HepG2 (cell line): ENCODE measurements around the gene EIF1. TPM values are rescaled to one million over a fixed set of nuclear protein-coding genes. Genes with fewer than 3 reads are reported as not detected.
A peak's percentile ranks its signal among the peaks of the same experiment; 100 is the strongest.

Experiments used
- ATAD3A ChIP-seq: sonication (generic); formaldehyde crosslinking; IDR thresholded peaks from 2 replicates; pipeline ENCODE4 v1.4.0; 2020; ENCODE audit warnings: missing genetic modification reagents
- ESRRA ChIP-seq: sonication (generic); formaldehyde crosslinking; IDR thresholded peaks from 2 replicates; pipeline ENCODE4 v1.5.1; 2020; ENCODE audit warnings: mild to moderate bottlenecking, low read depth, missing genetic modification reagents
- KDM1A ChIP-seq: IDR thresholded peaks from 2 replicates; pipeline ENCODE4 v1.6.1; 2016; ENCODE audit warnings: missing compliant biosample characterization
- NFE2L2 ChIP-seq: fragments of 150-350 bp; IDR thresholded peaks from 2 replicates; pipeline ENCODE4 v1.6.1; 2014; ENCODE audit warnings: low read length
- NPAS2 ChIP-seq: sonication (generic); formaldehyde crosslinking; IDR thresholded peaks from 2 replicates; pipeline ENCODE4 v1.8.0; 2022; ENCODE audit warnings: mild to moderate bottlenecking, missing genetic modification reagents, borderline replicate concordance
- NR3C1 ChIP-seq: sonication (generic); formaldehyde crosslinking; IDR thresholded peaks from 2 replicates; pipeline ENCODE4 v1.4.0; 2020; ENCODE audit warnings: missing genetic modification reagents
- PHB2 ChIP-seq: fragments of 450-650 bp; IDR thresholded peaks from 2 replicates; pipeline ENCODE4 v1.6.1; 2018; ENCODE audit not compliant: partially characterized antibody
- PTBP1 ChIP-seq: fragments of 200-400 bp; formaldehyde crosslinking; IDR thresholded peaks from 2 replicates; pipeline ENCODE4 v1.6.1; 2018; ENCODE audit warnings: low read length, low read depth; ENCODE audit not compliant: poor library complexity, severe bottlenecking
- REPIN1 ChIP-seq: sonication (generic); formaldehyde crosslinking; IDR thresholded peaks from 2 replicates; pipeline ENCODE4 v1.8.0; 2022; ENCODE audit warnings: missing genetic modification reagents, low read depth, mild to moderate bottlenecking, borderline replicate concordance
- SP2 ChIP-seq: sonication (generic); formaldehyde crosslinking; IDR thresholded peaks from 2 replicates; pipeline ENCODE4 v1.5.1; 2020; ENCODE audit warnings: mild to moderate bottlenecking, missing genetic modification reagents
- TBX2 ChIP-seq: sonication (generic); formaldehyde crosslinking; IDR thresholded peaks from 2 replicates; pipeline ENCODE4 v1.5.0; 2020; ENCODE audit warnings: missing genetic modification reagents, mild to moderate bottlenecking, borderline replicate concordance
- ZBTB38 ChIP-seq: sonication (generic); formaldehyde crosslinking; IDR thresholded peaks from 2 replicates; pipeline ENCODE4 v1.5.1; 2020; ENCODE audit warnings: mild to moderate bottlenecking, missing genetic modification reagents
- ZNF24 ChIP-seq: fragments of 450-650 bp; IDR thresholded peaks from 2 replicates; pipeline ENCODE4 v1.6.1; 2017; ENCODE audit warnings: antibody characterized with exemption, mild to moderate bottlenecking
- ZNF3 ChIP-seq: IDR thresholded peaks from 2 replicates; pipeline ENCODE4 v1.7.0; 2017; ENCODE audit warnings: inconsistent platforms
- ZNF432 ChIP-seq: sonication (generic); formaldehyde crosslinking; IDR thresholded peaks from 2 replicates; pipeline ENCODE4 v1.5.0; 2020; ENCODE audit warnings: missing genetic modification reagents, mild to moderate bottlenecking, borderline replicate concordance
- ZNF558 ChIP-seq: sonication (generic); formaldehyde crosslinking; IDR thresholded peaks from 2 replicates; pipeline ENCODE4 v1.9.0; 2022; ENCODE audit warnings: mild to moderate bottlenecking, missing genetic modification reagents, borderline replicate concordance
- polyA plus RNA-seq, 8 experiments: library from polyadenylated mRNA; depleted of rRNA in 3 of 8; stranded (reverse) in 7 of 8; unstranded in 1 of 8; fragments of >200 nt; fragmentation: Illumina TruSeq in 4 of 8; extraction: Trizol in 4 of 8; gene quantifications; 2 replicates each; pipeline versions ENCODE4 v1.2.1 to v1.2.3, GENCODE V29; 2011 to 2016; ENCODE audit warnings: low read depth in 4 of 8, missing spikeins in 1 of 8, mixed read lengths in 1 of 8; ENCODE audit not compliant: insufficient read depth in 1 of 8
- total RNA-seq, 5 experiments: library from RNA; depleted of rRNA; stranded (reverse); fragments of >200 nt; fragmentation: Illumina TruSeq; extraction: Trizol; gene quantifications; 2 replicates each; pipeline ENCODE4 v1.2.3, GENCODE V29; 2016; ENCODE audit warnings: low read depth in 1 of 5
- TF ChIP-seq, protein P1 (sequence below): sonication (generic); formaldehyde crosslinking; IDR thresholded peaks from 2 replicates; pipeline ENCODE4 v1.4.0; 2020; ENCODE audit warnings: mild to moderate bottlenecking, missing genetic modification reagents, borderline replicate concordance
- TF ChIP-seq, protein P2 (sequence below): sonication (generic); formaldehyde crosslinking; conservative IDR thresholded peaks from 2 replicates; pipeline ENCODE4 v1.4.0; 2020; ENCODE audit warnings: mild to moderate bottlenecking, missing genetic modification reagents, moderate library complexity
- TF ChIP-seq, protein P3 (sequence below): sonication (generic); formaldehyde crosslinking; IDR thresholded peaks from 2 replicates; pipeline ENCODE4 v1.4.0; 2020; ENCODE audit warnings: missing genetic modification reagents

EIF1 gene
- total and polyA plus RNA-seq, 2 of the 13 experiments (the other 11 are each of a cell fraction or from before 2014, with no cell fraction given): 147 to 517 TPM

GRCh38 chr17:41665566-41666236 lies 23.0 kb upstream of the EIF1 start (continued):
- TF ChIP-seq, protein P1, sequence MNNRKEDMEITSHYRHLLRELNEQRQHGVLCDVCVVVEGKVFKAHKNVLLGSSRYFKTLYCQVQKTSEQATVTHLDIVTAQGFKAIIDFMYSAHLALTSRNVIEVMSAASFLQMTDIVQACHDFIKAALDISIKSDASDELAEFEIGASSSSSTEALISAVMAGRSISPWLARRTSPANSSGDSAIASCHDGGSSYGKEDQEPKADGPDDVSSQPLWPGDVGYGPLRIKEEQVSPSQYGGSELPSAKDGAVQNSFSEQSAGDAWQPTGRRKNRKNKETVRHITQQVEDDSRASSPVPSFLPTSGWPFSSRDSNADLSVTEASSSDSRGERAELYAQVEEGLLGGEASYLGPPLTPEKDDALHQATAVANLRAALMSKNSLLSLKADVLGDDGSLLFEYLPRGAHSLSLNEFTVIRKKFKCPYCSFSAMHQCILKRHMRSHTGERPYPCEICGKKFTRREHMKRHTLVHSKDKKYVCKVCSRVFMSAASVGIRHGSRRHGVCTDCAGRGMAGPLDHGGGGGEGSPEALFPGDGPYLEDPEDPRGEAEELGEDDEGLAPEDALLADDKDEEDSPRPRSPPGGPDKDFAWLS: no peak; the same call in 1 of the 2 replicates
- peak; percentile 69; the same call in 1 of the 2 replicates for TF ChIP-seq ZNF3
- no peak for TF ChIP-seq ZNF558
- TF ChIP-seq, protein P2, sequence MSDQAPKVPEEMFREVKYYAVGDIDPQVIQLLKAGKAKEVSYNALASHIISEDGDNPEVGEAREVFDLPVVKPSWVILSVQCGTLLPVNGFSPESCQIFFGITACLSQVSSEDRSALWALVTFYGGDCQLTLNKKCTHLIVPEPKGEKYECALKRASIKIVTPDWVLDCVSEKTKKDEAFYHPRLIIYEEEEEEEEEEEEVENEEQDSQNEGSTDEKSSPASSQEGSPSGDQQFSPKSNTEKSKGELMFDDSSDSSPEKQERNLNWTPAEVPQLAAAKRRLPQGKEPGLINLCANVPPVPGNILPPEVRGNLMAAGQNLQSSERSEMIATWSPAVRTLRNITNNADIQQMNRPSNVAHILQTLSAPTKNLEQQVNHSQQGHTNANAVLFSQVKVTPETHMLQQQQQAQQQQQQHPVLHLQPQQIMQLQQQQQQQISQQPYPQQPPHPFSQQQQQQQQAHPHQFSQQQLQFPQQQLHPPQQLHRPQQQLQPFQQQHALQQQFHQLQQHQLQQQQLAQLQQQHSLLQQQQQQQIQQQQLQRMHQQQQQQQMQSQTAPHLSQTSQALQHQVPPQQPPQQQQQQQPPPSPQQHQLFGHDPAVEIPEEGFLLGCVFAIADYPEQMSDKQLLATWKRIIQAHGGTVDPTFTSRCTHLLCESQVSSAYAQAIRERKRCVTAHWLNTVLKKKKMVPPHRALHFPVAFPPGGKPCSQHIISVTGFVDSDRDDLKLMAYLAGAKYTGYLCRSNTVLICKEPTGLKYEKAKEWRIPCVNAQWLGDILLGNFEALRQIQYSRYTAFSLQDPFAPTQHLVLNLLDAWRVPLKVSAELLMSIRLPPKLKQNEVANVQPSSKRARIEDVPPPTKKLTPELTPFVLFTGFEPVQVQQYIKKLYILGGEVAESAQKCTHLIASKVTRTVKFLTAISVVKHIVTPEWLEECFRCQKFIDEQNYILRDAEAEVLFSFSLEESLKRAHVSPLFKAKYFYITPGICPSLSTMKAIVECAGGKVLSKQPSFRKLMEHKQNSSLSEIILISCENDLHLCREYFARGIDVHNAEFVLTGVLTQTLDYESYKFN: no peak; the same call in none of the 2 replicates
- no peak for TF ChIP-seq NR3C1
- TF ChIP-seq, protein P3, sequence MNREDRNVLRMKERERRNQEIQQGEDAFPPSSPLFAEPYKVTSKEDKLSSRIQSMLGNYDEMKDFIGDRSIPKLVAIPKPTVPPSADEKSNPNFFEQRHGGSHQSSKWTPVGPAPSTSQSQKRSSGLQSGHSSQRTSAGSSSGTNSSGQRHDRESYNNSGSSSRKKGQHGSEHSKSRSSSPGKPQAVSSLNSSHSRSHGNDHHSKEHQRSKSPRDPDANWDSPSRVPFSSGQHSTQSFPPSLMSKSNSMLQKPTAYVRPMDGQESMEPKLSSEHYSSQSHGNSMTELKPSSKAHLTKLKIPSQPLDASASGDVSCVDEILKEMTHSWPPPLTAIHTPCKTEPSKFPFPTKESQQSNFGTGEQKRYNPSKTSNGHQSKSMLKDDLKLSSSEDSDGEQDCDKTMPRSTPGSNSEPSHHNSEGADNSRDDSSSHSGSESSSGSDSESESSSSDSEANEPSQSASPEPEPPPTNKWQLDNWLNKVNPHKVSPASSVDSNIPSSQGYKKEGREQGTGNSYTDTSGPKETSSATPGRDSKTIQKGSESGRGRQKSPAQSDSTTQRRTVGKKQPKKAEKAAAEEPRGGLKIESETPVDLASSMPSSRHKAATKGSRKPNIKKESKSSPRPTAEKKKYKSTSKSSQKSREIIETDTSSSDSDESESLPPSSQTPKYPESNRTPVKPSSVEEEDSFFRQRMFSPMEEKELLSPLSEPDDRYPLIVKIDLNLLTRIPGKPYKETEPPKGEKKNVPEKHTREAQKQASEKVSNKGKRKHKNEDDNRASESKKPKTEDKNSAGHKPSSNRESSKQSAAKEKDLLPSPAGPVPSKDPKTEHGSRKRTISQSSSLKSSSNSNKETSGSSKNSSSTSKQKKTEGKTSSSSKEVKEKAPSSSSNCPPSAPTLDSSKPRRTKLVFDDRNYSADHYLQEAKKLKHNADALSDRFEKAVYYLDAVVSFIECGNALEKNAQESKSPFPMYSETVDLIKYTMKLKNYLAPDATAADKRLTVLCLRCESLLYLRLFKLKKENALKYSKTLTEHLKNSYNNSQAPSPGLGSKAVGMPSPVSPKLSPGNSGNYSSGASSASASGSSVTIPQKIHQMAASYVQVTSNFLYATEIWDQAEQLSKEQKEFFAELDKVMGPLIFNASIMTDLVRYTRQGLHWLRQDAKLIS (CRISPR knock-in tag): no peak
- no peak for TF ChIP-seq KDM1A
- no peak for TF ChIP-seq PTBP1
- TF ChIP-seq TBX2 (CRISPR knock-in tag): peak; percentile 73
- TF ChIP-seq PHB2: no peak
- peak; percentile 63 for TF ChIP-seq REPIN1 (CRISPR knock-in tag)
- TF ChIP-seq NPAS2 (CRISPR knock-in tag): no peak
- no peak for TF ChIP-seq NFE2L2
- peak; percentile 27; the same call in 1 of the 2 replicates for TF ChIP-seq ZBTB38 (CRISPR knock-in tag)
- peak; percentile 35; the same call in 1 of the 2 replicates for TF ChIP-seq SP2 (CRISPR knock-in tag)
- peak; percentile 69; the same call in 1 of the 2 replicates for TF ChIP-seq ESRRA (CRISPR knock-in tag)
- TF ChIP-seq ATAD3A (CRISPR knock-in tag): no peak
- TF ChIP-seq ZNF24: 0 out of 2 replicates have a peak, but pooled peaks have one; percentile 41
- no peak for TF ChIP-seq ZNF432 (CRISPR knock-in tag)
